Measurements from ENCODE around the gene MYH10.

GRCh38 chr17:8585911-8586310 lies 44.6 kb downstream of the MYH10 start:
- TF ChIP-seq CTCF (IDR thresholded peaks at IDR 0.05; ENCODE audit: borderline replicate concordance, extremely low read depth, low read length, poor library complexity, severe bottlenecking) (no peak), EZH2 (IDR thresholded peaks at IDR 0.05; ENCODE audit: borderline replicate concordance, low read depth, low read length, severe bottlenecking) (no peak)

All from DND-41 (cell line).